GM18858 (cell line): ENCODE data around the gene MYO18B.

Experiments used
- ATAC-seq: cut with Tn5 transposase; IDR thresholded peaks from one replicate; pipeline ENCODE4 v1.9.1; 2021; ENCODE audit not compliant: unreplicated experiment

The MYO18B gene

DNA sequence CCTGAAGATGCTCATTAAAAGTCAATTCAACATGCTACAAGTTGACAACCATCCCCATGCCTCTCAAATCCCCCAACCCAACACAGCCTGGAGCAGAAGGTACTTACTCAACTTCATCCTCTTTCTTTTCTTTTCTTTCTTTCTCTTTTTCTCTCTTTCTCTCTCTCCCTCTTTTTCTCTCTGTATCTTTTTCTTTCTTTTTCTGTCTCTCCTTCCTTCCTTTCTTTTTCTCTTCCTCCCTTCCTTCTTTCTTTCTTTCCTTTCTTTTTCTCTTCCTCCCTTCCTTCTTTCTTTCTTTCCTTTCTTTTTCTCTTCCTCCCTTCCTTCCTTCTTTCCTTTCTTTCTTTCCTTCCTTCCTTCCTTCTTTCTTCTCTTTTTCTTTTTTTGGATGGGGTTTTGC, 291.6 kb downstream of the MYO18B start:
- ATAC-seq = no peak

GRCh38 chr22:26035523-26035922, 293.5 kb downstream of the MYO18B start:
- ATAC-seq = no peak

- no peak for ATAC-seq
Measured at GRCh38 chr22:26038365-26038764, 296.4 kb downstream of the MYO18B start.

GRCh38 chr22:26041931-26042330, 299.9 kb downstream of the MYO18B start:
- ATAC-seq = no peak

GRCh38 chr22:26043031-26043430, 301.0 kb downstream of the MYO18B start:
- no peak for ATAC-seq

- no peak for ATAC-seq
Measured at GRCh38 chr22:26045051-26045450, 303.1 kb downstream of the MYO18B start.

DNA sequence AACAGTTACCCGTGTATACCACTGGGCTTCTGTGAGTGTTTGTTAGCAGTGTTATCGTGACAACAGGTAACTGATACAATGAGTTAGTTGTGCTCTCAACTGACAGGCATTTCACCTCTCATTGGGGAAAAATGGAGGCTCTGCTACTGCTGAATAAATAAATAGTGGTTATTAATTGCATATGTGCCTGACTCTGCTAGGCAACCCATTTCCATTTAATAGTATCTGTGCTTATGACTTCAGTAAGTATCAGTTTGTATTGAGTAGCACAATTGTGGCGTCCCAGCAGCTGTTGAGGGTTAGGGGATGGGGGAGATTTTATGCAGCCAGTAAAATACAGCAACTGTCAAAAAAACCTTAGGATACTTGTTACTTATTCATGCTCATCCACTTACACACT, 303.9 kb downstream of the MYO18B start:
- ATAC-seq = no peak

DNA sequence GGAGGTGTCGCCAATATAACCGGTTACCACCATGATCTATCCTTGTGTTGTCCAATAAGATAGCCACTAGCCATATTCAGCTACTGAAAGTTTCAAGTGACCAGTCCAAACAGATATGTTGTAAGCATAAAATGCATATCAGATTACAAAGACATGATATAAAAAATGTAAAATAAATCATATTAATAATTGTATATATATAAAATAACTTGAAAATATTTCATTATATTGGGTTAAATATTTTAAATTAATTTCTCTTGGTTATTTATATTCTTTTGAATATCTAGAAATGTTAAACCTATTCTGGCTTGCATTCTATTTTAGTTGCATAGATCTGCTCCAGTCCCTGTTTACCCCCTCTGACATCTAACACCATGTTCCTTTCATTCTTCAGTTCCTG, 305.5 kb downstream of the MYO18B start:
- no peak for ATAC-seq

DNA sequence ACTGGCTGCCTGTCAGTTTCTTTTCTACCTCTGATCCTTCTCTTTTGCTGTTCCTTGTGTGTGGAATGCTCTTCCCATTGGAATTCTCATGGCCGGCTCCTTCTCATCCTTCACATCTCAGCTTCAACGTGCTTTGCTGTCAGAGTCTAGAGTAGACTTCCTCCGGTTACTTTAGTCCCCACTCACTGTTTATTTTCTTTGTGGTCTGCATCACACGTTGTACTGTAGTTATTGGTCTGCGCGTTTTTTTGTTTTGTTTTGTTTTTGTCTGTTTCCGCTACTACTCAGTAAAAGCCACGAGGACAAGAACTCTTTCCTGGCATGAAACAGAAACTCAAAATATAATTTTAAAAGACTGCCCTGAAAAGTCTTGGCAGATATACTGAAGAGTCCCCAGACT, 305.9 kb downstream of the MYO18B start:
- no peak for ATAC-seq

DNA sequence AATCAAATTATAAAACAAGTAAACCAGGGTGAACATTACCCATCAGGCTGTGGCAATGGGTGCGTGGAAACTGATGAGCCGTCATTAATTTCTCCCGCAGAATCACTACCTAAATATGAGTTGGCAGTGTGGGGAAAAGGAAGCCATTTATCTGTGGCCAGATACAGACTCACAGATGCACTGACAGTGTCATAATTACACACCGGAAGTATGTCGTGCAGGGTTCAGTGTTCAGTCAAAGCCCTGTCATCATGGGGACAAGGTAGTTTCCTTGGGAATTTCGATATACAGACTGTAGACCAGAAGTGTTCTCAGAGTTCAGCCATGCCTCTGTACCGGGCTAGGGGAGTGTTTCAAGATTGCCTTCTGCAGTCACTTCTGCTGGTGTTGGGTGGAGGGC, 308.1 kb downstream of the MYO18B start:
- no peak for ATAC-seq

- no peak for ATAC-seq
Measured at GRCh38 chr22:26053737-26054316, 311.8 kb downstream of the MYO18B start.

- ATAC-seq = no peak
Measured at GRCh38 chr22:26054841-26055605, 313.0 kb downstream of the MYO18B start.

- ATAC-seq = no peak
Measured at GRCh38 chr22:26055693-26056092, 313.7 kb downstream of the MYO18B start.

DNA sequence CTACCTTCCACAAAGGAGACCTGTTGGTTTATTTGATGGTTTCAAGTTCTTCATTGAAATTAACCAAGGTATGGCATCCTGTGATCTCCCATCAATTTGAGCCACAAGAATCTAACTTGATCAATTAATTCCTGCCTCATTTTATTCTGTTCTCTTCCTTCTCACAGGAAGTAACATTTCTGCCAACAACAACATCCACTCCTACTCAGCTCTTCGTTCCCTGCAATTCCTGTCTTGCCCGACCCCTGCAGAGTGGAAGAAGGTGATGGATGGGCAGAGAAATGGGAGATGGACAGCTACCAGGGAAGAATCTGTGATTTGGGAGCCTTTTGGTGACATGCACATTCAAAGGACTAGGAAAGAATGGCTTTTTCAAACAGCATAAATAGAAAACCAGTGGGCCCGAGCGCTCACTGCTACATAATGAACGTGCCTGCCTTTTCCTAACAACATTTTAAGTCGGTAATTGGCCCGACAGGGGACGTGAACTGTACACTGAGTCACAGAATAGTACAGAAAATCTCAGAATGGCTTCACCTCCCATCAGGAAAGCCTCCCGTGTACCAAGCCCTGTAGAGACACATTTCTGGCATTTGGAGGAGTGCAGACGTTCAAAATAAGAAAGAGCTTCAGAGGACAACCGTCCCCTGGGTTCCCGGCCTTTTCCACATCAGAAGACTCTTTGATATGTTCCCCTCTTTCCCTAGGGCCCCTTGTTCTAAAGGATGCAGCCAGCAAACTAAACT, 314.6 kb downstream of the MYO18B start:
- no peak for ATAC-seq

DNA sequence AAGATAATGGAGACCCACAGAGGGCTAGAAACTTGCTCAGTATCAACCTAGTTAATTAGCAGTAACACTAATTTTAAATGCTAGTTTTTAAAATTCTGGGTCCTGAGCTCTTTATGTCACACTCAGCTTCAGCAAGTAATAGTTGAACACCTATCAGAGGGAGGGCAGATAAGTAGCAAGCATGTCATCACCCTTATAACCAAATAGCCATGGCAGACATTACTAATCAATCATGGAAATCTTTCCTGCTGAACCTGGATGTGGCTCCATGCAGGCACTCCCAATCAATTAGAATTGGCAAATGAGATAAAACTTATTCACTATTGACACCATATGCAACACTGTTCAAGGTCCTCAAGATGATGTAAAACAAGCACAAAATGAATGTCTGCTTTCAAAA, 315.7 kb downstream of the MYO18B start:
- ATAC-seq = no peak

DNA sequence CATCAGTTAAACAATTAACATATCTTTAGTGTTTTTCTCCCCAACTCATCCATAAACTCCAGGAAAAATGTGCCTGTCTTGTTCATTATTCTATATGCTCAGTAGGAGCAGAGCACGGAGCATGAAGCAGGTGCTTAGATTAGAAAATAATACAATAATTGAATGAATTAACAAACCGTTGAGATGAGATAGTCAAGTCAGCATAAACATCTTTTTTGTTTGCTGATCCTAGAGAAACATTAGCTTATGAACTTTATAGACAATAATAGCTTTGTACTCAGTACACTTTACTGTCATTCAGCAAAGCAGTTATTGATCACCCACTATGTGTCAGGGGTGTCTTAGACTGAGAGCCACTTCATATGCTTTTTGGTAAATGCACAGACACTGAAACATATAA, 322.1 kb downstream of the MYO18B start:
- no peak for ATAC-seq

GRCh38 chr22:26065847-26066246, 323.9 kb downstream of the MYO18B start:
- ATAC-seq = no peak

GRCh38 chr22:26066534-26066933, 324.5 kb downstream of the MYO18B start:
- ATAC-seq = no peak

GRCh38 chr22:26068571-26068970, 326.6 kb downstream of the MYO18B start:
- no peak for ATAC-seq

DNA sequence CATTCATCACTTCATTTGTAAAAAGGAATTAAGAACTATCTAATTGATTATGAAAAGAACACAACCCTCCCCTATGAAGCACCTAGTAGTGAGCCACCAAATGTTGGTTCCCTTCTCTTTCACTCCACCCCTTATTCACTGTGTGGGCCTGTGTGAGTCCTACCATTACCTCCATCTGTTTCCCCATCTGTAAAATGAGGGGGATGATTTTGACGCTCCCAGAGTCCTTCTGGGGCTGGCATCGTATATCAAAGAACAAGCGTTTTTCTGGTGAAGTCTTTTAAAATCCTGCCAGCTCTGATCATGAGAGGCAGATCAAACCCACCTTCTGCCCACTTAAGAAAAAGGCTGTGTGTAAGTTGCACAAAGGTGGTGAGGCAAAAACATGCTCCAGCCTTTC, 330.6 kb downstream of the MYO18B start:
- no peak for ATAC-seq

DNA sequence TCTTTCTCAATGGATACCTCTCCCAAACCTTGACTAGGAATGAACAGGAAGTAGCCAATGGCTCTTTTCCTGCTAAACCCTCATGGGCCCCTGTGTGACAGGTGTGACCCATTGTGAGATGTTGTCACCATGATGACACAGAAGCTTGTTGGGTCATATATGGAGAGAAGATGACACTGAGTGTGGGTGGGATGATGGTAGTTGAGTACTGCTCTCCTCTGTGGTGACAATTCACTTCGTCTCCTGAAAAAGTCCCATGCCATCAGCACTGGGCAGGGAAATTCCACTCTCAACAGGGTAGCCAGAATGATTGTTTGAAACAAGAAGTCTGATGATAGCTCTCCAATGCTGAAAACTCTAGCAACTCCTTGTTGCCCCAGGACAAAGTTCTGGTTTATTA, 333.3 kb downstream of the MYO18B start:
- ATAC-seq = no peak

DNA sequence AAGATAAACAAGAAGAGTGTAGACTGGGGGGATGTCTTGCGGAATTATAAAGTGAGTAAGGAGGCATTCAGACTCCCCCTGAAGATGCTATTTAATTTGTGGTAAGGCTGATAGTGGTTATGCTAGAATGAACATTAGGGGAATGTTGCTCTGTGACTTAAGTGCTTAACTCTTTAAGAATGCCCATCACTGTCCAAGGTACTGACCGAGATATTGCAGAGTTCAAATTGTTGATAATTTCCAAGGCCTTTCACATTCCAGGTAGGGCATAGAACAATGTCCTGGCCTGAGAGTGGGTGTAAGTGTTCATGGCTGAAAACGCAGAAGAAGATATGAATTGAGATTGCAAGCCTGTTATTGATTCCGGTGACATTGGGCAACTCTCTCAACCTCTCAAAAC, 337.0 kb downstream of the MYO18B start:
- ATAC-seq = no peak
